Measurements from ENCODE around the gene TUBB. TPM values are rescaled to one million over a fixed set of nuclear protein-coding genes. Genes with fewer than 3 reads are reported as not detected.

Gene TUBB
- total RNA-seq, 1 experiment from 2014 or later = 853 TPM

- 0 out of 2 replicates have a peak, but pooled peaks cover 2% of the 10 kb centered on the region for H3K36me3 ChIP-seq (ENCODE audit: control insufficient read depth, insufficient read depth, low read length)
- no TSS peak for BruUV-seq (replicated peaks)
- H3K4me1 ChIP-seq (ENCODE audit: control insufficient read depth, insufficient read depth, low read length) = peaks cover 19% of the 10 kb centered on the region
- ATAC-seq (peak; percentile 78), DNase-seq (ENCODE audit: low read depth, low spot score) (no peak)
- peak overlapping the region; percentile 64 for H3K27ac ChIP-seq (ENCODE audit: low read length)
- ChIA-PET POLR2A (interaction anchor here (0.6 to 0.7 kb wide), 3 partner anchors 47 to 973 kb away, joined by 3 to 10 read pairs (median 5); partner anchors contain the start of gene BAG6), CTCF (interaction anchor here (0.6 to 1.3 kb wide), 9 partner anchors 9 to 82 kb away, joined by 3 to 11 read pairs (median 4); no protein-coding TSS in a partner anchor)
- intact Hi-C loops (cut with micrococcal nuclease; ENCODE audit: unreplicated experiment) = loop anchor here (5.0 kb wide), 1 partner anchor 198 kb away; no protein-coding TSS in a partner anchor
- no peaks in the 10 kb centered on the region for H3K9me3 ChIP-seq (ENCODE audit: control insufficient read depth, insufficient read depth, low read depth, low read length)
- no peaks in the 10 kb centered on the region for H3K27me3 ChIP-seq (ENCODE audit: control insufficient read depth, insufficient read depth, low read length)
- H3K4me3 ChIP-seq (ENCODE audit: low read depth in 2 of 2, low read length in 2 of 2) = peak overlapping the region; percentile 1 to 45; a peak in 3 of 4 replicates
- peak; percentile 98 for TF ChIP-seq CTCF (IDR thresholded peaks at IDR 0.05)
- TF ChIP-seq REST (IDR thresholded peaks at IDR 0.05; ENCODE audit: insufficient read depth in 1 of 2, low read depth in 2 of 2, low read length in 1 of 2) = no peak
- TF ChIP-seq TCF7L2 (IDR thresholded peaks at IDR 0.05; ENCODE audit: low read depth, low read length) = no peak
- TF ChIP-seq SIN3A (IDR thresholded peaks at IDR 0.05; ENCODE audit: borderline replicate concordance, insufficient read depth, low read depth, low read length) = no peak
- in situ Hi-C loops (cut with HindIII; ENCODE audit: low pct_unique_long_range_greater_than_20kb, low sequenced_read_pairs) = no loop called here
Observed at GRCh38 chr6:30678964-30679726, 41.0 kb upstream of the TUBB start.

GRCh38 chr6:30679765-30680535 is 40.2 kb upstream of the TUBB start:
- ChIA-PET POLR2A (interaction anchor here (0.7 kb wide), 1 partner anchor 58 kb away, joined by 12 read pairs; no protein-coding TSS in a partner anchor), CTCF (interaction anchor here (0.6 to 1.3 kb wide), 5 partner anchors 8 to 51 kb away, joined by 3 to 11 read pairs (median 5); no protein-coding TSS in a partner anchor)
- H3K27ac ChIP-seq (ENCODE audit: low read length) = peak overlapping the region; percentile 64
- H3K9me3 ChIP-seq (ENCODE audit: control insufficient read depth, insufficient read depth, low read depth, low read length) = no peaks in the 10 kb centered on the region
- intact Hi-C loops (cut with micrococcal nuclease; ENCODE audit: unreplicated experiment) (loop anchor here (2.0 to 5.0 kb wide), 3 partner anchors 51 to 407 kb away; no protein-coding TSS in a partner anchor), in situ Hi-C loops (cut with HindIII; ENCODE audit: low pct_unique_long_range_greater_than_20kb, low sequenced_read_pairs) (no loop called here)
- ATAC-seq (peak; percentile 8; the same call in 1 of the 2 replicates), DNase-seq (ENCODE audit: low read depth, low spot score) (no peak)
- TF ChIP-seq CTCF (IDR thresholded peaks at IDR 0.05) = no peak
- TF ChIP-seq TCF7L2 (IDR thresholded peaks at IDR 0.05; ENCODE audit: low read depth, low read length) = no peak
- no peak for TF ChIP-seq REST (IDR thresholded peaks at IDR 0.05; ENCODE audit: insufficient read depth in 1 of 2, low read depth in 2 of 2, low read length in 1 of 2)
- TF ChIP-seq POLR2AphosphoS5 (IDR thresholded peaks at IDR 0.05; ENCODE audit: low read depth, low read length) = no peak
- TF ChIP-seq SIN3A (IDR thresholded peaks at IDR 0.05; ENCODE audit: borderline replicate concordance, insufficient read depth, low read depth, low read length) = no peak
- no peaks in the 10 kb centered on the region for H3K27me3 ChIP-seq (ENCODE audit: control insufficient read depth, insufficient read depth, low read length)
- H3K4me1 ChIP-seq (ENCODE audit: control insufficient read depth, insufficient read depth, low read length) = peaks cover 20% of the 10 kb centered on the region
- 0 out of 2 replicates have a peak, but pooled peaks cover 2% of the 10 kb centered on the region for H3K36me3 ChIP-seq (ENCODE audit: control insufficient read depth, insufficient read depth, low read length)
- BruUV-seq (replicated peaks) = no TSS peak
- peak overlapping the region; percentile 1 to 45; a peak in 3 of 4 replicates for H3K4me3 ChIP-seq (ENCODE audit: low read depth in 2 of 2, low read length in 2 of 2)

Data from Panc1 (cell line).